Measurements from ENCODE around the gene APBB2. TPM values are rescaled to one million over a fixed set of nuclear protein-coding genes. Genes with fewer than 3 reads are reported as not detected.

The APBB2 gene
- total and polyA plus RNA-seq, 2 of the 8 experiments (the other 6 are each of a cell fraction or from before 2014, with no cell fraction given) = 58.7 to 59.4 TPM

DNA sequence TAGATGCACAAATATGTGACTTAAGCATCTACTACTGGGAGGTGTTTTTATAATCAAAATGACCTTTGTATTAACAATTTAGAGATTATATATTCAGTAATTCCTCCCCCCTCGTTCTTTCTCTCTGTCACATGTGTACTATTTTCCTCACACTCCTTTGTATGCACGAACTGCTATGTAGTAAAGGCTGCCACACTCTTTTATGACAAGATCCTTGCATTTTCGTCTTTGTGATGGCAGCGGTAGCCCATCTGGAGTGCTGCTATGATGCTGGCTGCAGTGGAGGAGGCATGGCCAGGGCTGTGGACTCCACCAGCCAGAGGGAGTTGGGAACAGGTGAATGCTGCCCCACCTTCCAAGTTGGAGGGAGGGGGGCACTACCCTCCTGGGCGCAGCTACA, 248.3 kb downstream of the APBB2 start:
- Histone ChIP-seq H3K18ac (ENCODE audit: extremely low read depth, low read length) (no peak overlapping the region), H2BK15ac (ENCODE audit: low read length) (no peak overlapping the region), H4K20me1 (replicated peaks in 1 of 2; ENCODE audit: control insufficient read depth in 1 of 2, insufficient read depth in 2 of 2, low read length in 2 of 2) (no peaks in the 10 kb centered on the region), H3K4me2 (ENCODE audit: insufficient read depth in 1 of 2, low read depth in 2 of 2, low read length in 2 of 2) (no peak overlapping the region), H2BK120ac (replicated peaks; ENCODE audit: low read depth, low read length) (no peak overlapping the region), H3K56ac (replicated peaks; ENCODE audit: insufficient read length, low read depth, low read length) (no peak overlapping the region), H3K9ac (replicated peaks in 1 of 4; ENCODE audit: extremely low read depth in 1 of 4, low read depth in 3 of 4, low read length in 3 of 4) (no peak overlapping the region), H2BK12ac (ENCODE audit: low read depth, low read length) (no peak overlapping the region), H3K23me2 (ENCODE audit: low read depth, low read length) (no peaks in the 10 kb centered on the region), H2BK5ac (ENCODE audit: low read depth, low read length) (peak overlapping the region; percentile 12; the same call in 1 of the 2 replicates), H3K27me3 (replicated peaks in 1 of 4; ENCODE audit: control insufficient read depth in 3 of 4, extremely low read depth in 1 of 4, insufficient read depth in 3 of 4, low read length in 3 of 4) (no peaks in the 10 kb centered on the region), H4K91ac (replicated peaks; ENCODE audit: insufficient read length, low read length) (no peak overlapping the region), H3K36me3 (ENCODE audit: control insufficient read depth in 2 of 4, insufficient read depth in 4 of 4, low read length in 3 of 4) (no peaks in the 10 kb centered on the region), H3K4me1 (replicated peaks in 1 of 4; ENCODE audit: control insufficient read depth in 3 of 4, insufficient read depth in 4 of 4, low read length in 3 of 4) (peaks cover 0 to 7% (median 2%) of the 10 kb centered on the region in 4 experiments; a peak in 3 of 7 replicates), H3K9me3 (ENCODE audit: insufficient read depth in 2 of 2, low read depth in 1 of 2, low read length in 1 of 2) (no peaks in the 10 kb centered on the region), H3K27ac (ENCODE audit: low read depth, low read length) (no peak overlapping the region), H3K14ac (ENCODE audit: insufficient read length) (no peak overlapping the region), H2AK5ac (ENCODE audit: low read depth, low read length) (no peak overlapping the region), H4K5ac (ENCODE audit: insufficient read length, low read depth, low read length) (no peak overlapping the region), H3K23ac (ENCODE audit: insufficient read length) (no peak overlapping the region), H4K8ac (ENCODE audit: extremely low read depth, insufficient read depth, low read length) (no peak overlapping the region), H3K4me3 (ENCODE audit: extremely low read depth in 1 of 4, insufficient read depth in 2 of 4, low read depth in 3 of 4, low read length in 4 of 4) (no peak overlapping the region), H2AFZ (ENCODE audit: low read length) (no peak overlapping the region), H3K79me1 (ENCODE audit: low read depth, low read length) (no peaks in the 10 kb centered on the region), H2BK20ac (ENCODE audit: low read length) (no peak overlapping the region), H3K79me2 (ENCODE audit: control insufficient read depth in 1 of 2, insufficient read depth in 2 of 2, low read length in 2 of 2) (no peaks in the 10 kb centered on the region), H3K4ac (replicated peaks; ENCODE audit: insufficient read length, low read depth, low read length) (no peak overlapping the region)
- FAIRE-seq (no peak), DNase-seq (ENCODE audit: low read depth in 1 of 2, low spot score in 2 of 2) (peak in 1 of 2 experiments; percentile 35)
- WGBS, 2 experiments (ENCODE audit: extremely low coverage in 1 of 2, insufficient coverage in 1 of 2, insufficient read length in 1 of 2, insufficient replicate concordance in 2 of 2, low coverage in 1 of 2, low lambda C conversion rate in 2 of 2, missing lambda C conversion rate in 1 of 2) = 84% methylated on average over 5 of the region's 5 CpGs; no CpG with 5 or more reads in 1 of the 2 experiments
- CTCF ChIA-PET (ENCODE audit: partially characterized antibody) = no interaction called here
- POLR2A ChIA-PET (ENCODE audit: partially characterized antibody) = no interaction called here
- TF ChIP-seq RBBP5 (IDR thresholded peaks at IDR 0.05; ENCODE audit: borderline replicate concordance, low read depth, low read length) = no peak
- TF ChIP-seq CTBP2 (IDR thresholded peaks at IDR 0.05; ENCODE audit: borderline replicate concordance, insufficient read depth, insufficient read length, low read length) = no peak
- no peak for TF ChIP-seq SP2 (IDR thresholded peaks at IDR 0.05; ENCODE audit: low read length)
- TF ChIP-seq SIX5 (IDR thresholded peaks at IDR 0.05; ENCODE audit: low read depth, low read length) = no peak
- no peak for TF ChIP-seq RXRA (IDR thresholded peaks at IDR 0.05; ENCODE audit: insufficient read depth, low read depth, low read length)

Measured in H1 (cell line).